PFSK-1 (cell line): ENCODE measurements around the gene ECE1.

Experiments used
- FOXP2 ChIP-seq: optimal IDR thresholded peaks from 2 replicates; pipeline ENCODE3; 2011; ENCODE audit warnings: borderline replicate concordance, control low read depth, inconsistent platforms; ENCODE audit not compliant: insufficient read depth; ENCODE audit errors: extremely low read length, extremely low read depth
- POLR2AphosphoS5 ChIP-seq: IDR thresholded peaks from 2 replicates; pipeline ENCODE4 v1.6.1; 2012; ENCODE audit warnings: low read depth, mild to moderate bottlenecking, control low read depth, low read length, moderate library complexity
- REST ChIP-seq, 2 experiments: IDR thresholded peaks; 2 replicates each; pipeline versions ENCODE4 v1.6.1 to v1.8.0; 2011 to 2012; ENCODE audit warnings: low read depth in 2 of 2, low read length in 2 of 2, control low read depth in 1 of 2, inconsistent platforms in 1 of 2, mild to moderate bottlenecking in 1 of 2, moderate library complexity in 1 of 2; ENCODE audit not compliant: insufficient read depth in 1 of 2
- SIN3A ChIP-seq: IDR thresholded peaks from 2 replicates; pipeline ENCODE4 v1.6.1; 2012; ENCODE audit warnings: mild to moderate bottlenecking, low read length, moderate library complexity, borderline replicate concordance; ENCODE audit not compliant: insufficient read depth
- TAF1 ChIP-seq: IDR thresholded peaks from 2 replicates; pipeline ENCODE4 v1.6.1; 2012; ENCODE audit warnings: low read length, control low read depth, borderline replicate concordance; ENCODE audit not compliant: insufficient read depth

ECE1 gene

GRCh38 chr1:21217812-21218596, 72.3 kb downstream of the ECE1 start:
- TF ChIP-seq SIN3A (no peak), POLR2AphosphoS5 (no peak), REST (IDR thresholded peaks at IDR 0.05; ENCODE audit: insufficient read depth in 1 of 2, low read depth in 2 of 2, low read length in 2 of 2) (no peak), FOXP2 (no peak), TAF1 (no peak)

GRCh38 chr1:21216835-21217811, 73.1 kb downstream of the ECE1 start:
- TF ChIP-seq TAF1 = no peak
- TF ChIP-seq FOXP2 = no peak
- no peak for TF ChIP-seq SIN3A
- TF ChIP-seq REST (IDR thresholded peaks at IDR 0.05; ENCODE audit: insufficient read depth in 1 of 2, low read depth in 2 of 2, low read length in 2 of 2) = no peak
- TF ChIP-seq POLR2AphosphoS5 = no peak

- TF ChIP-seq TAF1 = no peak
- TF ChIP-seq POLR2AphosphoS5 = no peak
- no peak for TF ChIP-seq SIN3A
- no peak for TF ChIP-seq FOXP2
- no peak for TF ChIP-seq REST (IDR thresholded peaks at IDR 0.05; ENCODE audit: insufficient read depth in 1 of 2, low read depth in 2 of 2, low read length in 2 of 2)
Observed at GRCh38 chr1:21212126-21212525, 78.1 kb downstream of the ECE1 start.

GRCh38 chr1:21206117-21206516, 84.1 kb downstream of the ECE1 start:
- TF ChIP-seq REST (IDR thresholded peaks at IDR 0.05; ENCODE audit: insufficient read depth in 1 of 2, low read depth in 2 of 2, low read length in 2 of 2) (no peak), POLR2AphosphoS5 (no peak), FOXP2 (no peak), SIN3A (no peak)
